Stimulated activated CD8-positive, alpha-beta memory T cell treated with anti-CD3 and anti-CD28 coated beads, Interleukin-15, amount 100 ng/mL, for 4 hours (primary cell): ENCODE measurements around the gene APOBR.
"Not testable (repeated sequence)": the region's sequence is repeated elsewhere in the genome, so short reads cannot be mapped to it uniquely, and the experiment has no call there.

ENCODE experiments used
- DNase-seq, 2 donors: peaks; one replicate each; pipeline ENCODE4 v3.0.0-alpha.2; 2020; ENCODE audit warnings: low read depth in 2 of 2

The APOBR gene

GRCh38 chr16:28494121-28494851 is at the start of gene APOBR:
Gene APOBR (plus strand): TSS chr16:28494643. CDS start chr16:28494682, 39 bp downstream.
- peak; percentile 70 to 86 for DNase-seq

- DNase-seq = not testable (repeated sequence)
Measured at GRCh38 chr16:28446388-28446787, 48.1 kb upstream of the APOBR start.

- DNase-seq = not testable (repeated sequence)
Measured at GRCh38 chr16:28447081-28447480, 47.4 kb upstream of the APOBR start.

- no peak for DNase-seq
Measured at GRCh38 chr16:28473714-28474265, 20.7 kb upstream of the APOBR start.

GRCh38 chr16:28475221-28475620 is 19.2 kb upstream of the APOBR start:
- DNase-seq = no peak

GRCh38 chr16:28477311-28477920 is 17.0 kb upstream of the APOBR start:
- no peak for DNase-seq

- no peak for DNase-seq
Measured at GRCh38 chr16:28478506-28479180, 15.8 kb upstream of the APOBR start.

- DNase-seq = no peak
Measured at GRCh38 chr16:28482026-28482425, 12.4 kb upstream of the APOBR start.

GRCh38 chr16:28483361-28483760 is 11.1 kb upstream of the APOBR start:
- DNase-seq = not testable (repeated sequence)

- no peak for DNase-seq
Measured at GRCh38 chr16:28486266-28486665, 8.2 kb upstream of the APOBR start.

- DNase-seq = no peak
Measured at GRCh38 chr16:28491230-28491969, 3.0 kb upstream of the APOBR start.

GRCh38 chr16:28491970-28492474 is 2.4 kb upstream of the APOBR start, which contains the start of gene CLN3:
Gene CLN3 (minus strand): TSS chr16:28492074. CDS start chr16:28491759, 315 bp downstream.
- DNase-seq = peak; percentile 74 to 81

GRCh38 chr16:28492511-28492910 is 1.9 kb upstream of the APOBR start:
- DNase-seq = no peak

- no peak for DNase-seq
Measured at GRCh38 chr16:28495098-28495793, 803 bp downstream of the APOBR start.

GRCh38 chr16:28495795-28496749 is 1.6 kb downstream of the APOBR start:
- DNase-seq = no peak

- no peak for DNase-seq
Measured at GRCh38 chr16:28496844-28497243, 2.4 kb downstream of the APOBR start.

- DNase-seq = no peak
Measured at GRCh38 chr16:28497386-28497785, 2.9 kb downstream of the APOBR start.

GRCh38 chr16:28497861-28498599 is 3.6 kb downstream of the APOBR start:
- no peak for DNase-seq
